GM12892 (cell line): ENCODE results near the gene ANKRD11.

Experiments used
- POLR2A ChIP-seq: IDR thresholded peaks from 2 replicates; pipeline ENCODE4 v1.6.1; 2011; ENCODE audit warnings: low read depth, low read length, control low read depth
- TAF1 ChIP-seq: IDR thresholded peaks from 2 replicates; pipeline ENCODE4 v1.6.1; 2011; ENCODE audit warnings: low read depth, mild to moderate bottlenecking, control low read depth, low read length, borderline replicate concordance

- TF ChIP-seq POLR2A (no peak), TAF1 (no peak)
These were observed 265.7 kb downstream of the ANKRD11 start for GRCh38 chr16:89224665-89225064.
